Measurements from ENCODE around the gene MRPS12.

Gene MRPS12

GRCh38 chr19:38942471-38943181, 11.9 kb downstream of the MRPS12 start:
- H3K27ac ChIP-seq = no peak overlapping the region
- no peak for TF ChIP-seq ZFX (IDR thresholded peaks at IDR 0.05)
- no peak for TF ChIP-seq CTCF (conservative IDR thresholded peaks at IDR 0.05)

- TF ChIP-seq ZFX (IDR thresholded peaks at IDR 0.05) = no peak
- TF ChIP-seq CTCF (conservative IDR thresholded peaks at IDR 0.05) = no peak
Observed at GRCh38 chr19:38944981-38945506, 14.3 kb downstream of the MRPS12 start.

DNA sequence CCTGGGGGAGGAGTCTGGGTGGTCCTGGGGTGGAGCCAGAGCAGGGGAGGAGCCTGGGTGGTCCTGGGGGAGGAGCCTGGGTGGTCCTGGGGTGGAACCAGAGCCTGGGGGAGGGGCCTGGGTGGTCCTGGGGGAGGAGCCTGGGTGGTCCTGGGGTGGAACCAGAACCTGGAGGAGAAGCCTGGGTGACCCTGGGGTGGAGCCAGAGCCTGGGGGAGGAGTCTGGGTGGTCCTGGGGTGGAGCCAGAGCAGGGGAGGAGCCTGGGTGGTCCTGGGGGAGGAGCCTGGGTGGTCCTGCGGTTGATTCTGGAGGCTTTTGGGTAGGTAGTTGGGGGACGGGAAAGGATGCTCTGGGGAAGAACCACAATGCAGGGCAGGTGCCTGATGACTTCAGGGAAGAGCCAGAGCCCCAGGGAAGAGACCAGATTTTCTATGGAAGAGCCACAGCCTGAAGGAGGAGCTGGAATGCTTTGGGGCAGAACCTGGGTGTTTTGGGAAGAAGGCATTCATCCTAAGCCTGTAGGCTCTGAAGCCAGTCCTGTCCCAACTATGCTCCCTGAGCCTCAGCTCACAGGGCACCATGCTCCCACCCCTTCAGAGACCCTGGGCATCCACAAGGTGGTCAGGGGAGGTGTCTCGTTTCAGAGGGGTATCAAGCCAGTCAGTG, 15.0 kb downstream of the MRPS12 start:
- TF ChIP-seq CTCF (conservative IDR thresholded peaks at IDR 0.05) (no peak), ZFX (IDR thresholded peaks at IDR 0.05) (no peak)
- H3K27ac ChIP-seq = no peak overlapping the region

More at GRCh38 chr19:38944981-38945506, 14.3 kb downstream of the MRPS12 start:
- no peak overlapping the region for H3K27ac ChIP-seq

DNA sequence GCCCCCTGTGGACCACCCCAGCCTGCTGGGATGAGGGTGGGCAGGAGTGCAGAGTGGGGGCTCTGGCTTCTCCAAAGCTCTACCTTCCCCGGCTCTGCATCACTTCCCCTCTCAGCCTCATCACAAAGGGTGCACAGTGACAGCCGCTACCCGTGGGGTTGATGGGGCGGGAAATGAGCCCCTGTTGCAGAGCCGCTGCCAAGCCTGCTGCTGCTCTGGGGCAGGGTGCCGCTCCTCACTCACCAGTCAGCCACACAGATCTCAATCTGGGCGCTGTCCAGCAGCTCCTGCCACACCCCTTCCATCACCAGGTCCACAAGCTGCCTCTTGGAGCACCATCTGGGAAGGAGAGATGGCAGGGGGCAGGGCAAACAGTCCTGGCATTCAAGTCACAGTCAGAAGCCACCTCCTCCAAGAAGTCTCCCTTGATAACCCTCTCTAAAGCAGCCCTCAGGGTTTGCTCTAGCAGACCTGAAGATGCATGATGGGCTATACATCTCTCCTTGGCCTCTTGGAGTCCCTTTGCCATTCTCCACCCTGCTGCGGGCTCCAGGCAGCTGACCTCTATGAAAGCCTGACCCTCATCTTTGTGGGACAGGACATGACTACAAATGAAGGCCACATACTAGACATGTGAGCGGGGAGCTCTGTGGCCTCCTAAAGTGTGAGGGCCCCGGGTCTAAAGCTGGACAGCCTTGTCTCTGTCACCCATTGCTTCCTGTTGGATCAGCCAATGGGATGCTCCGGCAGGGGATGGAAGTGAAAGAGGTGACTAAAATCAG, 15.7 kb downstream of the MRPS12 start:
- TF ChIP-seq ZFX (IDR thresholded peaks at IDR 0.05) (no peak), CTCF (conservative IDR thresholded peaks at IDR 0.05) (no peak)
- H3K27ac ChIP-seq = no peak overlapping the region

GRCh38 chr19:38949580-38950367, 19.0 kb downstream of the MRPS12 start:
- TF ChIP-seq ZFX (IDR thresholded peaks at IDR 0.05) = no peak
- no peak for TF ChIP-seq CTCF (conservative IDR thresholded peaks at IDR 0.05)
- H3K27ac ChIP-seq = no peak overlapping the region

GRCh38 chr19:38951187-38951586, 20.4 kb downstream of the MRPS12 start:
- TF ChIP-seq ZFX (IDR thresholded peaks at IDR 0.05) = no peak
- no peak for TF ChIP-seq CTCF (conservative IDR thresholded peaks at IDR 0.05)
- no peak overlapping the region for H3K27ac ChIP-seq
